Measurements from ENCODE around the gene TLCD3A. TPM values are rescaled to one million over a fixed set of nuclear protein-coding genes. Genes with fewer than 3 reads are reported as not detected.
A peak's percentile ranks its signal among the peaks of the same experiment; 100 is the strongest.

The TLCD3A gene
- total RNA-seq, 1 donor = 19.5 TPM

GRCh38 chr17:699345-699744 lies 33.1 kb upstream of the TLCD3A start:
- Histone ChIP-seq H3K27me3 (ENCODE audit: insufficient read depth, low read length) (no peaks in the 10 kb centered on the region), H3K4me1 (ENCODE audit: insufficient read depth, low read length) (peaks cover 13% of the 10 kb centered on the region), H2AFZ (ENCODE audit: low read length) (no peak overlapping the region), H3K4me2 (ENCODE audit: insufficient read depth, low read length) (no peak overlapping the region), H3K27ac (ENCODE audit: low read depth, low read length) (peak overlapping the region; percentile 10), H3K4me3 (ENCODE audit: insufficient read depth, low read length) (no peak overlapping the region), H4K20me1 (ENCODE audit: insufficient read depth, low read length) (peaks cover 13% of the 10 kb centered on the region), H3K9me3 (ENCODE audit: low read depth, low read length) (no peaks in the 10 kb centered on the region), H3K79me2 (ENCODE audit: insufficient read depth, low read length) (peaks cover 58% of the 10 kb centered on the region), H3K36me3 (ENCODE audit: insufficient read depth, low read length) (peaks cover 43% of the 10 kb centered on the region)
- TF ChIP-seq, protein P1, sequence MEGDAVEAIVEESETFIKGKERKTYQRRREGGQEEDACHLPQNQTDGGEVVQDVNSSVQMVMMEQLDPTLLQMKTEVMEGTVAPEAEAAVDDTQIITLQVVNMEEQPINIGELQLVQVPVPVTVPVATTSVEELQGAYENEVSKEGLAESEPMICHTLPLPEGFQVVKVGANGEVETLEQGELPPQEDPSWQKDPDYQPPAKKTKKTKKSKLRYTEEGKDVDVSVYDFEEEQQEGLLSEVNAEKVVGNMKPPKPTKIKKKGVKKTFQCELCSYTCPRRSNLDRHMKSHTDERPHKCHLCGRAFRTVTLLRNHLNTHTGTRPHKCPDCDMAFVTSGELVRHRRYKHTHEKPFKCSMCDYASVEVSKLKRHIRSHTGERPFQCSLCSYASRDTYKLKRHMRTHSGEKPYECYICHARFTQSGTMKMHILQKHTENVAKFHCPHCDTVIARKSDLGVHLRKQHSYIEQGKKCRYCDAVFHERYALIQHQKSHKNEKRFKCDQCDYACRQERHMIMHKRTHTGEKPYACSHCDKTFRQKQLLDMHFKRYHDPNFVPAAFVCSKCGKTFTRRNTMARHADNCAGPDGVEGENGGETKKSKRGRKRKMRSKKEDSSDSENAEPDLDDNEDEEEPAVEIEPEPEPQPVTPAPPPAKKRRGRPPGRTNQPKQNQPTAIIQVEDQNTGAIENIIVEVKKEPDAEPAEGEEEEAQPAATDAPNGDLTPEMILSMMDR (IDR thresholded peaks at IDR 0.05; ENCODE audit: extremely low read depth, low read depth, low read length) = no peak
- DNase-seq (ENCODE audit: insufficient read length, low spot score, missing footprints) = peak; percentile 13

DNA sequence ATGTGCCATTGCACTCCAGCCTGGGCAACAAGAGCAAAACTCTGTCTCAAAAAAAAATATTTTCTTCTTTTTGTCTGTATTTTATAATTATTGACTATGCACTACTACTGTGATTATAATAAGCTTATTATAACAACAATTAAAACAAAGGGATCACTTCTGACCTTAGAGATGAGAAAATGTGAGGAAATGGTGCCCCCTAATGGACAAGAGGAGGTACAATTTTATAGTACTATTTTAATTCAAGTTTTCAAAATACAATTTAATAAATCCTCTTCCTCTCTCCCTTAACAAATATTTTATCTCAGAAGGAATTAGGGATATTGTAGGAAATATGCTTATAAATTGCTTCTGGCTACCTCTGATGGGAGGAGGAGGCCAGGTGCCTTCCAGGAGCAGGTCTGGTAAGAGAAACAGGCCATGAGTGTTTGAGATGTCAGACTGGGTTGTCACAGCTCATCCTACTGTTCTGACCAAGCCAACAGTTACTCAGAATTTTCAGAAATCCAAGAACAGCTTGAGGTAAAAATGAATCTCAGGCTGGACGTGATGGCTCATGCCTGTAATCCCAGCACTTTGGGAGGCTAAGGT lies 31.8 kb upstream of the TLCD3A start:
- Histone ChIP-seq H3K79me2 (ENCODE audit: insufficient read depth, low read length) (peaks cover 64% of the 10 kb centered on the region), H3K9me3 (ENCODE audit: low read depth, low read length) (no peaks in the 10 kb centered on the region), H3K27ac (ENCODE audit: low read depth, low read length) (peak overlapping the region; percentile 13), H2AFZ (ENCODE audit: low read length) (no peak overlapping the region), H3K4me3 (ENCODE audit: insufficient read depth, low read length) (no peak overlapping the region), H4K20me1 (ENCODE audit: insufficient read depth, low read length) (peaks cover 13% of the 10 kb centered on the region), H3K27me3 (ENCODE audit: insufficient read depth, low read length) (no peaks in the 10 kb centered on the region), H3K4me2 (ENCODE audit: insufficient read depth, low read length) (no peak overlapping the region), H3K36me3 (ENCODE audit: insufficient read depth, low read length) (peaks cover 38% of the 10 kb centered on the region), H3K4me1 (ENCODE audit: insufficient read depth, low read length) (peaks cover 5% of the 10 kb centered on the region)
- peak; percentile 62 for DNase-seq (ENCODE audit: insufficient read length, low spot score, missing footprints)
- TF ChIP-seq, protein P1 (IDR thresholded peaks at IDR 0.05; ENCODE audit: extremely low read depth, low read depth, low read length) = peak; percentile 66

DNA sequence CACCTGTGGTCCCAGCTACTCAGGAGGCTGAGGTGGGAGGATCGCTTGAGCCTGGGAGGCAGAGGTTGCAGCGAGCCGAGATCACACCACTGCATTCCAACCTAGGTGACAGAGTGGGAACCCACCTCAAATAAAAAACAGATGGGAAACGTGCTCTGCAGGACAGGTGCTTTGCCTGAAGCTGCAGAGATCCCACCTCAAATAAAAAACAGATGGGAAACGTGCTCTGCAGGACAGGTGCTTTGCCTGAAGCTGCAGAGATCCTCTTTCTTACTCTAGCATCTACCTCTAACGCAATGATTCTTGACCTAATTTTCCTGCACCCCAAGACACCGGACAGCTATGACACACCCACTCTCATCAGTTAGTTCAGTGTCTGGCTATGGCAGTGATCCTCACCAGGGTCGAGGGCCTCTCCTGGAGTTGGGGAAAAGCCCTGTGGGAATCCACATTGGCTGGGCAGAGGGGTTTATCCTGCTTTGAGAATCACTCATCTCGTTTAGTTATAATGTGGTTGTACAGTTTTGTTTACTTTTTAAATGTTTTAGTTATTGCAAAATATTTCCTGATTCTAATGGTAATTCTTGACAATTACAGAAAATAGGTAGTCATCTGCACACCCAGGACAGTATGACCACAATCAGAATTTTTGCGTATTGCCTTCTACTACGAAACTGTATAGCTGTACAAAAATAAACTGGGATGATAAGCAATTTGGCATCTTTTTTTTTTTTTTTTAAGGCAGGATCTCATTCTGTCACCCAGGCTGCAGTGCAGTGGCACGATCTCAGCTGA lies 29.1 kb upstream of the TLCD3A start:
- TF ChIP-seq, protein P1 (IDR thresholded peaks at IDR 0.05; ENCODE audit: extremely low read depth, low read depth, low read length) = no peak

More for the DNA sequence above, 29.1 kb upstream of the TLCD3A start:
- Histone ChIP-seq H3K9me3 (ENCODE audit: low read depth, low read length) (no peaks in the 10 kb centered on the region), H3K4me2 (ENCODE audit: insufficient read depth, low read length) (peak overlapping the region; percentile 13), H3K4me1 (ENCODE audit: insufficient read depth, low read length) (peaks cover 5% of the 10 kb centered on the region), H2AFZ (ENCODE audit: low read length) (no peak overlapping the region), H3K36me3 (ENCODE audit: insufficient read depth, low read length) (peaks cover 32% of the 10 kb centered on the region), H3K4me3 (ENCODE audit: insufficient read depth, low read length) (no peak overlapping the region), H3K79me2 (ENCODE audit: insufficient read depth, low read length) (peaks cover 75% of the 10 kb centered on the region), H3K27ac (ENCODE audit: low read depth, low read length) (peak overlapping the region; percentile 43), H4K20me1 (ENCODE audit: insufficient read depth, low read length) (peaks cover 13% of the 10 kb centered on the region), H3K27me3 (ENCODE audit: insufficient read depth, low read length) (no peaks in the 10 kb centered on the region)
- no peak for DNase-seq (ENCODE audit: insufficient read length, low spot score, missing footprints)
